ENCODE measurements around the gene GTF2H4.
"Not testable (repeated sequence)": the region's sequence is repeated elsewhere in the genome, so short reads cannot be mapped to it uniquely, and the experiment has no call there.

The GTF2H4 gene

DNA sequence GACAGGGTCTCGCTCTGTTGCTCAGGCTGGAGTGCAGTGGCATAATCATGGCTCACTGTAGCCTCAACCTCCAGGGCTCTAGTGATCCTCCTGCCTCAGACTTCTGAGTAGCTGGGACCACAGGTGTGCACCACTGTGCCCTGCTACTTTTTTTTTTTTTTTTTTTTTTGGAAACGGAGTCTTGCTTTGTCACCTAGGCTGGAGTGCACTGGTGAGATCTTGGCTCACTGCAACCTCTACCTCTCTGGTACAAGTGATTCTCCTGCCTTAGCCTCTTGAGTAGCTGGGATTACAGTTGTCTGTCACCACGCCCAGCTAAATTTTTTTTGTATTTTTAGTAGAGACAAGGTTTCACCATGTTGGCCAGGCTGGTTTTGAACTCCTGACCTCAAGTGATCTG is 19.1 kb downstream of the GTF2H4 start:
- DNase-seq, result not testable (repeated sequence)

DNA sequence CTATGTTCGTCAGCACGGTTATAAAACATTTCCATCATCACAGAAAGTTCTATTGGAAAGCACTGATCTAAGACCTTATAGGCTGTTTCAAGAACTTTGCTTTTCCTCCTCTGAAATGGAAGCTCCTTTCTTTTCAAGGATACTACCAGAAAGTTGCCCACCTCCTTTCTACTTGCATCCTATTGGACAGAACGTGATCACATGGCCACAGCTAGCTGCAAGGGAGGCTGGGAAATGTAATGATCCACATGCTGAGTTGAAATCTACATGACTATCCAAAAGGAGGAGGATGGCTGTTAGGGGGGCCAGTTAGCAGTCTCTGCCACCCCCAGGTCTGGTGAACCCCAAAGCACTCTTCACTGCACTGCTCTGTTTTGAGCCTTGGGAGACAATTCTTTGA is 20.7 kb downstream of the GTF2H4 start:
- DNase-seq, result no peak

DNA sequence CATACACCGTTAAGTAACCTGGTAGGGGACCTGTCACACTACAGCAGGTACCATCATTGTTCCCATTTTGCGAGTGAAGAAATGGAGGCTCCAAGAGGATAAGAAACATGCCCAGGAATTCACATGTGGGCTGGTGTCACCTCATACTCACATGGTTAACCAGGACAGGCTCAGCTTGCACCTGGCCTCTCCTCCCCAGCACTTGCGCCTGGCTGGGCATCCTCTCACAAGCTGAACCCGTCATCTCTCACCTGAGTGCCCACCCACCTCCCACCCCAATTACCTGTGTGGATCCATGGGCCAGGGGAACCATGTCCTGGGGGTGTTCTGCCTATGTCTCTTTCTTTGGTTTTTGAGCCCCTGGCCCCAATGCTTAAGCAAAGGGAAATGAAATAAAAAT is 22.5 kb downstream of the GTF2H4 start:
- DNase-seq, result no peak

DNA sequence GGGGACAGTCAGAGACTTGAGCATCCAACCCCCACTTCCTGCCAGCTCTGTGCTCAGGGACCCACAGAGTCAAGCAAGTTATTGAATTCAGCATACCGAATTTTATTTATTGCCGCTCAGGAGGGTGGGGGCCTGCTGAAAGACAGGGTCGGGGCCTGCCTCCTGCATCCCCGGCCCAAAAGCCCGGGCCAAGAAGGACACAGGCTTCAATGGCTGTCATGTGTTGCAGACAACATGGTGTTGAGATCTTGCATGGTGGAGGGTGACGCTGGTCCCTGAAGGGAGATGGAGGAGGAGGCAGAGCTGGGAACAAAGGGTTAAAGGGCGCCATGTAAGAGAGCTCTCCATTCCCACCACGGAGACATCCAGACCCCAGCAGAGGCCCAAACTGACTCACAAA is 23.3 kb downstream of the GTF2H4 start:
- no peak for DNase-seq

DNA sequence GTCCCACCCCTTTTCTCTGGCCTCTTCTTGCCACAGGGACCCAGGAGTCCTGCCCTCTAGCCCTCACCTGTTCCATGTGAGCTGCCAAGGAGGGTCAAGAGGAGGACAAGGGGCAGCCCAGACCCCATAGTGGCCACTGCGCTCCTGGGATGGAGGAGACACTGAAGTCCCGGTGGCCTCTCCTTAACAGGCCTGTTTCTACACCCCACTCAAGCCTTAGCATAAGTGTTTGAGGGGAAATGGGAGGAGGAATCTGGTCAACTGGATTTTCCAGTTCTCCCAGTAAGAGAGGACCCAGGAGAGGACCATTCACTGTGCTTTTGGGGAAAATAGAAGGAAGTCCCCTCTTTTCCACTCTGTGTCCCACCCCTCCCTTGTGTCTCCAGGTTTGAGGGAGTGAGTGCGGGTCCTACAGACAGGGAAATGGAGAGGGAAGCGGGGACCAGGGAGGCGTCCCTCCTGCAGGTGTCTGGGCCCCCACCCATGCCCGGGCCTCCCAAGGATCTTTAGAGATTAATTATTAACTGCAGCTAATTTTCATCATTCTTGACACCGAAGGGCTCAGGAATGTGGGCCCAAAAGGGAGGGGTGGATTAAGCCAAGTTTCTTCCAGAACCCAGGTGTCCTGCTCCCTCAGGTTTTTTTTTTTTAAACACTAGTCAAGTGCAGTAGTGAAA is 24.1 kb downstream of the GTF2H4 start, which contains the start of gene SFTA2:
Gene SFTA2 (minus strand): TSS at position 202 of the 677 bp plus-strand sequence. CDS start 74 bp downstream, at position 128.
- DNase-seq, result no peak

DNA sequence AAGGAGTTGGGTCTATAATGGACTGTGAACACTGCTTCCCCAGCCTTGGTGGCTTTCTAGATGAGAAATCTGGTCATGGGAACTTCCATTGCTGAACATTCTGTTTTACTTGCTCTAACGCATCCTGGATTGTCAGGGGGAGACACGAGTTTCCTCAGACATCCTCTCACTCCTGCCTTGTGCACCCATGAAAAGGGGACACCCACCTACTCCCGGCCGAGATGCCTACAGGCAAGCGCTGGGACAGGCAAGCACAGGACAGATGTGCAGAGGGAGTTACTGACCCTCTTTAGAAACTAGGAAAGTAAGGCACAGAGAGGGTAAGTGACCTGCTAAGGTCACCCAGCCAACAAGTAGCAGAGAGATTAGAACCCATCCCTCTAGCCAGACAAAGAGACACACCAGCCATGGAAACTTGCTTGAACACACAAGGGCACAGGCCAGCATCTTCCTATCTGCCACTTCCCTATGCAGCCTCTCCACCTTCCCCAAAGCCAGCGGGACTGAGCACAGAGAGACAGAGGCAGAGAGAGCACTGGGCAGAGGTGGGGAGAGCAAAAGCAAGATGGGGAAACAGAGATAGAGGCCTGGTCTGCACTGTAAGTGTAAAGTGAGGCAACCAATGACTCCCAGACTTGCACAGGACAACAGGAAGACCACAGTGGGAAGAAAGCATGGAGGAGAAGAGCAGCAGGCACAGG is 24.8 kb downstream of the GTF2H4 start:
- no peak for DNase-seq

DNA sequence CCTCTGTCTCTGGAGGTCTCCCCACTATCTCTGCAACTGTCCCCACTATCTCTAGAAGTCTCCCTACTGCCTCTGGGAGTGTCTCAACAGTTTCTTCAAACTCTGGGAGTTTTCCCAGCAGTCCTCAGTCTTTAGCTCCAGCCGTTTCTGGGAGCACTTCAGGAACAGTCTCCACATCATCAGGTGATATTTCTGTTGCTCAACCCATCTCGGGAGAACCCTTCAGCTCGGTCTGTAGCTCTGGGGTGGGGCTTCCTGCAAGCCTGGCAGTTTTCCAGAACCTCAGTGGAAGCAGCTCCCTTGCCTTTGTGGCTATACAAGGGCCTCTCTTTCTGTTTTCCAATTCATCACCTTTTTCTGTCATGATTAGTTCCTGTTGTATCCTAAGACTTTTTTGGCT is 27.0 kb downstream of the GTF2H4 start:
- no peak for DNase-seq

DNA sequence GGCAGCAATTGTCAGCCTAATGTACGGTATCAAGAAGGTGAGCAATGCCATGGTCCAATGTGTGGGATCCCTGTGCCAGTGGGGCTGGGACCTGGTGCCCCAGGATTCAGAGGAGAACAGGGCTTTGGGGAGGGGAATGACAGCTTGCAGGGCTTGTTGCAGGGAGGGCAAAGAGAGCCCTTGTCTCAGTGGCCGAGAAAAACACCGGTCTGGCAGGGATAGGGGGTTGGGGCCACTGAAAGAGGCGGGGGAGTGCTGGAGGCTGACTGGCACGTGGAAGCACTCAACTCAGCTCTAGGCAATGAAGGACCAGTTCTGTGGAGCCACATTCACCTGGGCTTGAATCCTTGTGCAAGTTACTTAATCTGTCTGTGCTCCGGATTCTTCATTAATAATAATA is 29.3 kb downstream of the GTF2H4 start:
- DNase-seq, result no peak

DNA sequence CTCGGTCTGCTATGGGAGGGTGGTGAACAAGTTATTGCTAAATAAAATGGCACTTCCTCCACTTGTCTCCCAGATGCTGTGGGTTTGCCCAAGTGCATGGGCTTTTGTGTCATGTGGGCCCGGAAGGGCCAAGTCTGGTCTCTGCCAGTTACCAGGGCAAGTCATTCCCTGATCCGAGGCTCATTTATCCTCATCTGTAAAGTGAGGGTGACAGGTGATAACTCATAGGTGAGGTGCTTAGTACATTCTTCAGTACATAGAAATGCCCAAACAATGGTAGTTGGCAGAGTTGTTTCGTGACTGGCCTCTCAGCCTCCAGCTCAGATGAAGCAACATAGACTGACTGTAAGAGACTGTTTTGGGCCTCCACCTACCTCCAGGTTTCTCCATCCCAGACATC is 30.7 kb downstream of the GTF2H4 start:
- DNase-seq, result no peak

DNA sequence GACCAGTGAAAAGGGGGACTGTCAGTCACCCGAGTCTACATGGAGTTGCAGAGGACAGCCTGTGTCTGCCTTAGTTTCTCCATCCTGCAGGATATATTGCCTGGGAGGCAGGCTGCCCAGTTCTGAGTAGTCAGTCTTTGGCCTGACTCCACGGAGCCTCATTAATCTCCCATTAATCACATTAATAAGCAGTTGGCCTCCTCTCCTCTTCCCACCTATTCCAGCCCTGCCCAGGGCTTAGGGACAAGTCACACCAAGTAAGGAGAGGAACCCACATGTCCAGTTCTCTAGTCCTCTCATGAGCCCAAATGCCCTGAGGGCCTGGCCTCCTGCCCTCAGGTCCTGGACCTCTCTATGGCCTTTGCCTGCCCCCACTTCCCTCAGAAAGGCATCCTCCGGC is 31.5 kb downstream of the GTF2H4 start:
- DNase-seq, result no peak

DNA sequence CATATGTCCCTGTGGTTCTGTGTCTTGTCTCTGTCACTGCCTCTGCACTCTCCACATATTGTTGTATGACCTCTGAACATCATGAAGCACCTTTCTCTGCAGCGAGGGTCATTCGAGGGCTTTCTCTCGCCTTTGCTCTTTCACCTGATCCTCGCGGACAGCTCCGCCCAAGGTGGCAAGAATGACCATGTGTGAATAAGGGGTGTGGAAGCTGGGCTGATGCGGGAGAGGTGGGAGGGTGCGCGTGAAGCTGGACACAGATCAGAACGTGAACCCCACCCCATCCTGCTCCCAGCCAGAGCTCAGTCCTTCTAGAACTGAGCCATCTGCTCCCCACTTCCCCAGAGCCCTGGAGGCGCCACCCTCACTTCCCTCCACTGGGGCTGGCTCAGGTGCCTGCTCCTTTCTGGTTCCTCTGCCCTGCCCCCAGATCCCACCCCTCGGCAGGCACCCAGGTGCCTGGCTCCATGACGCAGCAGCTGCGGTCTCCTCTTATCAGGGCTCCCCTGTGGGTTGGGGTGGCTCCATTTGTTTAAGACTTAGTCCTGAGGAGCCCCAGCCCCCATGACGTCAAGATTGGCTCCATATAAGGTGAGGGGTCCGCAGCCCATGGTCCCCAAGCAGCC is 32.5 kb downstream of the GTF2H4 start, which contains the start of gene MUCL3:
Gene MUCL3 (plus strand): TSS at position 613 of the 626 bp plus-strand sequence. CDS start 27 bp downstream, outside the sequence.
- no peak for DNase-seq

DNA sequence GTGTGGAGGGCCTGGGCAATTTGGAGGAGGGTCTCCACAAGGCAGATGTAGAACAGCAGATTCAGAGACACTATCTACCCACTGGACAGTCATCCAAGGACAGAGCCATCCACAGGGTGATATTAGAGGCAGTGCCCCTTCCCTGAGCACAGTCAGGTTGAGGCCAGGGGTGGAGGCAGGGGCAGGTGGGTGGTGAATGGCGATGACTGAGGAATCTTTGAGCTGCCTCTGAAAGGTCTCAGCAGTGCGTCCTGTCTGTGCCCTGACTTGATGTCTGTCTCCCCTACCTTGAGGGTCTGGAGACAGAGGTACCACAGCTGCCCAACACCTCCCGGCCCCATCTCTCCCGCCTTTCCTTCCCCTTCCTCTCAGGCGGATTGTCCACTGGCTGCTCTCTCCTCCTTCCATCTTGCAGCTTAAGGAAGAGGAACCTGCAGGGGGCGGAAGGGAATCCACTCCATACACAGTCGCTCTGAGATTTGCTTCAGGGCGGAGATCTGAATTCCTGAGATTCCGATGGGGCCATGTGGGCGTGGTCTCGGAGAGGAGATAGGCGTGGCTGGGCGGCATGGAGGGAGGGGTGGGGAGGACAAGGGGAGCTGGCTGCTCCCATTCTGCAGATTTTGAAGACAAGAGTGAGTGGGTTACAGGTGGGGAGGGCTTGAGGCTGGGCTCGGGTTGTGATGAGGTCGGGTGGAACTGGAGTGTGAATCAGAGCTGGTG is 34.5 kb downstream of the GTF2H4 start:
- DNase-seq, result no peak

DNA sequence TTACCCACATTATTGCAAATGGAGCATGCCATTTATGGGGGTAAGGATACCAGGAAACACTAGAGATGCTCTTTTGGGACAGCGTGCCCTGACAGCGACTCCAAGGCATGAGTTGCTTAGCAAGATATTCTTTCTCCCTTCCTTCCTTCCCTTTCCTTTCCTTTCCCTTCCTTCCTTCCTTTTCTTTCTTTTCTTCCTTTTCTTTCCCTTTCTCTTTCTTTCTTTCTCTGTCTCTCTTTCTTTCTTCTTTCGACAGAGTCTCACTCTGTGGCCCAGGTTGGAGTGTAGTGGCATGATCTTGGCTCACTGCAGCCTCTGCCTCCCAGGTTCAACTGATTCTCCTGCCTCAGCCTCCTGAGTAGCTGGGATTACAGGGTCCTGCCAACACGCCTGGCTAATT is 36.0 kb downstream of the GTF2H4 start:
- no peak for DNase-seq

DNA sequence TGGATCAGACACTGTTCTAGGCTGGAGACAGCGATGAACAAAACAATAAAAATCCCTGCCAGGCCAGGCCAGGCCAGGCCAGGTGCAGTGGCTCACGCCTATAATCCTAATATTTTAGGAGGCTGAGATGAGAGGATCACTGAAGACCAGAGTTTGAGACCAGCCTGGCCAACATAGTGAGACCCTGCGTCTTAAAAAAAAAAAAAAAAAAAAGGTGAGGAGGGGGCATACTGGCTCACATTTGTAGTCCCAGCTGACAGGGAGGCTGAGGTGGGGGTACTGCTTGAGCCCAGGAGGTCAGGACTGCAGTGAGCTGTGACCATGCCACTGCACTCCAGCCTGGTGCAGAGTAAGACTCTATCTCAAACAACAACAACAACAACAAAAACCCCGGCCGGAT is 37.3 kb downstream of the GTF2H4 start:
- no peak for DNase-seq

DNA sequence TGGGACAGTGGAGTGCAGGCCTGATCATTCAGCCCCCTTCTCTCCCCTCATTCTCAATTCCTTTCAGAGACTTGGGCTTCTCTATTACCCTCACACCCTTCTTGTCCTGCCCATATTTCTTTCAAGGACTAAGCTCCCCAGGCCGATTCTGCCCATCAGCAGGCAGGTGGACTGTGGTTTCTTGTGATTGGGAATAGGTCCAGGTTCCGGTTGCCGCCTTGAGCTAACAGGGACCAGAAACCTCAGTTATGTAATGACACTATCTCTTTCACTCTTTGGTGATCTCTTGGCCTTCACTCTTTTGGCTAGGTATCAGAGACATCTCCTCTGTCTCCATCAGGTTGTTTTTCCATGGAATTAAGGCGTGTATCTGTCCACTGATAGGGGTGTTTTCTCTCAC is 39.2 kb downstream of the GTF2H4 start:
- no peak for DNase-seq

DNA sequence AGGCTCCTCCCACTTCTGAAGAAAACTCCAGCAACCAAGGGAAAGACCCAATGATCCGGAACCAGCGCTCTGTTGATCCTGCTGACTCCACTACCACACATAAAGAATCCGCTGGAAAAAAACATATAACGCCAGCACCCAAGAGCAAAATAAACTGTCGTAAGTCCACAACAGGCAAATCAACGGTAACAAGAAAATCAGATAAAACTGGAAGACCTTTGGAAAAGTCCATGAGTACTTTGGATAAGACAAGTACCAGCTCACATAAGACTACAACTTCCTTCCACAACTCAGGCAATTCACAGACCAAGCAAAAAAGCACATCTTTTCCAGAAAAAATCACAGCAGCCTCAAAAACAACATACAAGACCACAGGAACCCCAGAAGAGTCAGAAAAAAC is 40.8 kb downstream of the GTF2H4 start:
- DNase-seq, result no peak

DNA sequence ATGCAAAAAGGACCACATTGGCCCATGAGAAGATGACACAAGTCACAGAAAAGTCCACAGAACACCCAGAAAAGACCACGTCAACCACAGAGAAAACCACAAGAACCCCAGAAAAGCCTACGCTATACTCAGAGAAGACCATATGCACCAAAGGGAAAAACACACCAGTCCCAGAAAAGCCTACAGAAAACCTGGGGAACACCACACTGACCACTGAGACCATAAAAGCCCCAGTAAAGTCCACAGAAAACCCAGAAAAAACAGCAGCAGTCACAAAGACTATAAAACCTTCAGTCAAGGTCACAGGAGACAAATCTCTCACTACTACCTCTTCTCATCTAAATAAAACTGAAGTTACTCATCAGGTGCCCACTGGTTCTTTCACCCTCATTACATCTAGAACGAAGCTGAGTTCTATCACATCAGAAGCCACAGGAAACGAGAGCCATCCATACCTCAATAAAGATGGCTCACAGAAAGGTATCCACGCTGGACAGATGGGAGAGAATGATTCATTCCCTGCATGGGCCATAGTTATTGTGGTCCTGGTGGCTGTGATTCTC is 44.0 kb downstream of the GTF2H4 start:
- no peak for DNase-seq

DNA sequence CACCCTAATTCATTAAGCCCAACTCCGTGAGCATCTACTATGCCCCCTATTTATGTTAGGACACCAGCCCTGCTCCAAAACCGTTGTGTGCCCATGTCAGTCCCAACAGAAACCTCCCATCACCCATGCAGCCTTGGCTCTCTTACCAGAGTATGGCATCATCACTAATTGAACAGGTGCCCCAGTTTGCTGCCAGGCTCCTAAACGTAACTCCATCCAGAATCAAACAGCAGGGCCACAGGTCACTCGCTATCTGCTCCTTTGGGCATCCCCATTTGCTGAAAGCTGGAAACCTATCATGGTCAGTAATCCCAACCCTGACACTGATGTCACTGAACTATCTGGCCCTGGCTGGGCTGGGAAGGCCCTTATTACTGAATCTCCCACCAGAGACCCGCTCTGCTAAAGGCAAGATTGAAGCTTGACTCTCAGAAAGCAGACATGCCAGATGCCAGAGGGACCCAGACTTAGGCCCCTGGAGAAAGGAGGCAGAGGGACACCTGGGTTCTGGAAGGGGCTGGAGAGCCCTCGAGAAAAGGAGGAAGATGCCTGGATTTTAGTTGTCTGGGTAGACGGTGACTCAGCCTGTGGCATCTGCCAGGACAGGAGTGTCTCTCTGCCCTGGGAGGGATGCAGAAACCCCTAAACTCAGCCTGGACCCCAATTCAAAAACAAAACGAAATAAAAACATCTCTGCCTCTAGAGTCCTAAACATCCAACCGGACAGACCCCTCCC is 46.8 kb downstream of the GTF2H4 start:
- DNase-seq, result no peak

DNA sequence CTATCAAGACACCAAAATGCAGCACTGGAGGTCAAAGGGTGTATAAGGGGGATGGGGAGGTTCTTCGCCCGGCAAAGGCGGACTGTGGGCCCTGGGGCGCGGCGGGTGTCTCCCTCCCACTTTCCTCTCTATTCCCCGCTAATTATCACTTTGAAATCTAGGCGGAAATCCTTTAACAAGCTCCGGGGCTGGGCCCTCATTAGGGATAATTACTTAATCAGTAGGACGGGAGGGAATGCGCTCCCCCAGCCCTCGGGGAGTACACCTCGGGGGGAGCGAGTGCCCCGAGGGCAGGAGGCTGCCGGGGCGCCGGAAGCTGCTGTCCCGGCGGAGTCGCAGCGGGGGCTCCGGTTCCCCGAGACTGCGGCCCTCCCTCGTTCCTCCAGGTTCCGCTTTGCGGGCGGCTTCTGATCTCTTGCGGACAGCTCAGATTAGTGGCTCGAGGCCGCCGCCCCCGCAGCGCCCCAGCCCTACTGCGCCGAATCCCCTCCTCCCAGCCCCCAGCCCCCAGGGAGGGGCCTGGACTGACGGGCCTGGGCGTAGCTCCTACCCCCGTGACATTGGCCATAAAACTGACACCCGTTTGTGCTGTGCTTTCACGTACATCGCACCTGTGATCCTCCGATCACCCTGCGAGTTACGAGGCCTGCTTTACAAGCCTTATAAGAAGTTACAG is 47.5 kb downstream of the GTF2H4 start:
- peak; percentile 61 for DNase-seq

DNA sequence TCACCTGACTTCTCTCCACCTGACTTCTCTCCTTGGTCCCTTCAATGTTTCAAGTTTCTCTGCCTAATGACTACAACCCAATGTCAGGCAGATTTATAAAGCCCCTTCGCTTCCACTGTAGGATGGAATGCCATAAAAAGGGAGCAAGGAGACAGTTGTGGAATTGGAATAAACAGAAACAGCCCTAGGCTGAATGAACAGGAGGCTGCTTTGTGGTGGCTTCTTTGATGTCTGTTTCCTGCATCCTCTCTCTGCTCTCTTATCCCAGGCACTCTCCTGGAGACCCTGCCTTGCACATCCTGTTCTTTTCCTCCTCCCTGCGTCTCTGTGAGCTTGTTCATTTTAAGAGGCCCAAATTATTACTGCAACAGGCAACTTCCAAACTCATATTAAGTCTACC is 49.7 kb downstream of the GTF2H4 start:
- DNase-seq, result no peak

DNA sequence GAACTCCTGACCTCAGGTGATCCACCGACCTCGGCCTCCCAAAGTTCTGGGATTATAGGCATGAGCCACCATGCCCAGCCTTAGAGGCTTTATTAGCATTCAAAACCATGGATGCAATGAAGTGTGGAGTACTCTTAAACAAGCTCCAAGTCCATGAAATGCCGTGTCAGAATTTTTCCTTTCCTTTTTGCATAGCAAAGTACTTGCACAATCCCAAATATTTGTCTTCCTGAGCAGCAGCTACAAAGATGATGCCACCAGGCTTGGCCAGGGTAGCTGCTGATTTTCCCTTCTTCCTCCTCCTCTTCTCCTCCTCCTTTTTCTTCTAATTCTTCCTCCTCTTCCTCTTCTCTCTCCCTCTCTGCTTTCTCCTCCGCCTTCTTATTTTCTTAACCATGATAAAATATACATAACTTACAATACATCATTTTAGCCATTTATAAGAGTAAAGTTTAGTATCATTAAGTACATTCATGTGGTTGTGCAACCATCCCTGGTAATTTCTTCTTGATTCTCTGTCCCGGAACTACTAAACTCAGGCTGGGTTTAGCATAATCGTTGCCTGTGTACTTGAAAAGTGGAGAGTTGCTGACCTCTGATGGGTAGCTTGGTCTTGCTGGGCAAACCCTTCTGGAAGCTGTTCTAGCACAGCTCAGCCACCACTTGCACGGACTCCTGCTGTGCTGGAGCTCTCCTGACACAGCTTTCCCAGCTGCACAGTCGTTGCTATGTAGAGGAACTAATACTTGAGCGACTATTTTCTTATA is 53.1 kb downstream of the GTF2H4 start:
- no peak for DNase-seq
